Panc1 (cell line): ENCODE measurements around the gene PFKFB3. TPM values are rescaled to one million over a fixed set of nuclear protein-coding genes. Genes with fewer than 3 reads are reported as not detected.

Experiments used
- ATAC-seq: fragments of 200-7000 bp; cut with Tn5 transposase; 2 replicates; pipeline ENCODE4 v1.9.1; 2020; ENCODE audit warnings: mild to moderate bottlenecking, moderate library complexity
- BruUV-seq: library from RNA; stranded (reverse); fragments of 400-500 nt; replicated peaks from 2 replicates; lab custom pipeline; 2021; lab: Mats Ljungman, UMichigan
- CTCF ChIA-PET: fragments of 300-600 bp; sonication (Branson Sonifier 250); formaldehyde crosslinking; loops from one replicate; lab custom pipeline; 2022; ENCODE audit warnings: antibody characterized with exemption; lab: Charles Lee
- POLR2A ChIA-PET: fragments of 300-600 bp; sonication (Branson Sonifier 250); formaldehyde crosslinking; loops from one replicate; lab custom pipeline; 2022; ENCODE audit warnings: antibody characterized with exemption; lab: Charles Lee
- DNase-seq: peaks from one replicate; pipeline ENCODE4 v3.0.0-alpha.2; 2010; ENCODE audit warnings: low read depth, low spot score
- H3K27ac ChIP-seq: 2 replicates; pipeline ENCODE4 v1.5.1; 2011; ENCODE audit warnings: mild to moderate bottlenecking, low read length, inconsistent platforms
- H3K27me3 ChIP-seq: fragments of 200-500 bp; sonication (Bioruptor generic); 2 replicates; pipeline ENCODE4 v1.6.0; 2014; ENCODE audit warnings: low read length, inconsistent platforms; ENCODE audit not compliant: control insufficient read depth, insufficient read depth
- H3K36me3 ChIP-seq: fragments of 200-500 bp; sonication (Bioruptor generic); 2 replicates; pipeline ENCODE4 v1.5.1; 2014; ENCODE audit warnings: inconsistent platforms, mild to moderate bottlenecking, low read length, moderate library complexity; ENCODE audit not compliant: control insufficient read depth, insufficient read depth
- H3K4me1 ChIP-seq: 2 replicates; pipeline ENCODE4 v1.5.1; 2011; ENCODE audit warnings: inconsistent platforms, mild to moderate bottlenecking, low read length, moderate library complexity; ENCODE audit not compliant: control insufficient read depth, insufficient read depth
- H3K4me3 ChIP-seq, 2 experiments: 2 replicates each; pipeline ENCODE4 v1.5.1; 2011 to 2012; ENCODE audit warnings: low read depth in 2 of 2, low read length in 2 of 2, mild to moderate bottlenecking in 2 of 2, inconsistent platforms in 1 of 2, moderate library complexity in 1 of 2
- H3K9me3 ChIP-seq: fragments of 200-500 bp; sonication (Bioruptor generic); 2 replicates; pipeline ENCODE4 v1.5.1; 2014; ENCODE audit warnings: low read depth, mild to moderate bottlenecking, inconsistent platforms, low read length, moderate library complexity; ENCODE audit not compliant: control insufficient read depth, insufficient read depth
- POLR2AphosphoS5 ChIP-seq: IDR thresholded peaks from 2 replicates; pipeline ENCODE4 v1.6.1; 2012; ENCODE audit warnings: mild to moderate bottlenecking, low read depth, low read length, moderate library complexity
- REST ChIP-seq, 2 experiments: IDR thresholded peaks; 2 replicates each; pipeline ENCODE4 v1.6.1; 2011 to 2012; ENCODE audit warnings: low read depth in 2 of 2, control low read depth in 1 of 2, low read length in 1 of 2, mild to moderate bottlenecking in 1 of 2, moderate library complexity in 1 of 2; ENCODE audit not compliant: insufficient read depth in 1 of 2
- SIN3A ChIP-seq: IDR thresholded peaks from 2 replicates; pipeline ENCODE4 v1.6.1; 2012; ENCODE audit warnings: low read depth, mild to moderate bottlenecking, low read length, moderate library complexity, borderline replicate concordance; ENCODE audit not compliant: insufficient read depth
- TCF7L2 ChIP-seq: IDR thresholded peaks from 2 replicates; pipeline ENCODE4 v1.6.1; 2011; ENCODE audit warnings: mild to moderate bottlenecking, low read depth, low read length, inconsistent platforms
- in situ Hi-C: cut with HindIII; loops from 2 replicates; pipeline ENCODE4 v1.10.0; 2016; ENCODE audit warnings: low sequenced_read_pairs, low pct_unique_long_range_greater_than_20kb
- intact Hi-C: fragments of 100-400 bp; cut with micrococcal nuclease; formaldehyde crosslinking; loops from one replicate; pipeline ENCODE4 v1.10.0; 2022; ENCODE audit not compliant: unreplicated experiment
- total RNA-seq: library from RNA; stranded (reverse); gene quantifications from one replicate; pipeline ENCODE4 v1.2.1, GENCODE V29; 2021; ENCODE audit not compliant: unreplicated experiment
- TF ChIP-seq, protein P1 (sequence below): fragments of 450-650 bp; IDR thresholded peaks from 2 replicates; pipeline ENCODE4 v1.5.1; 2017; ENCODE audit warnings: mild to moderate bottlenecking

Gene PFKFB3
- total RNA-seq, 1 experiment from 2014 or later: 17.1 TPM

DNA sequence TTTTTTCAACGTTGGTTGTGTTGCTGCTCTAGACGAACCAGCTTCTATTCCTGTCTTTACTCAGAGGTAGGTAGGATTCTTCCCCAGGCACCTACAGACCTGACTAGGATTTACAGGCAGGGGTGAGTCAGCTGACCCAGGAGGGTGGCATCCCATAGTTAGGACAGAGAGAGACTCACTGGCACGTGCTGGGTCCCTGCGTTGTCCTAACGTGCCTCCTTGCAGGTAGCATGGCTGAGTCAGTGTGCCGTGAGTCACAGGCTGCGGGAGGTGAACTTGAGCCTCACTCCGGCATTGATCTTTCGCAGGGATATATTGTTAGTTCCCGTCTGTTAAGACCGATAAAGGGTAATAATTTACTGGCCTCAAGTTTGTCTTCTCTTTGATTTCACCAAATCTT is 96.5 kb downstream of the PFKFB3 start:
- Histone ChIP-seq H3K36me3 (no peaks in the 10 kb centered on the region), H3K9me3 (no peaks in the 10 kb centered on the region), H3K27me3 (no peaks in the 10 kb centered on the region), H3K4me1 (no peaks in the 10 kb centered on the region), H3K4me3 (no peak overlapping the region), H3K27ac (no peak overlapping the region)
- ATAC-seq (no peak; the same call in 1 of the 2 replicates), DNase-seq (peak; percentile 32)
- ChIA-PET CTCF (interaction anchor here (0.6 kb wide), 1 partner anchor 360 kb away, joined by 5 read pairs; no protein-coding TSS in a partner anchor), POLR2A (no interaction called here)
- in situ Hi-C loops (no loop called here), intact Hi-C loops (no loop called here)
- BruUV-seq: no TSS peak
- TF ChIP-seq TCF7L2 (no peak), SIN3A (no peak), POLR2AphosphoS5 (no peak), REST (IDR thresholded peaks at IDR 0.05; ENCODE audit: insufficient read depth in 1 of 2, low read depth in 2 of 2, low read length in 1 of 2) (no peak)
- TF ChIP-seq, protein P1, sequence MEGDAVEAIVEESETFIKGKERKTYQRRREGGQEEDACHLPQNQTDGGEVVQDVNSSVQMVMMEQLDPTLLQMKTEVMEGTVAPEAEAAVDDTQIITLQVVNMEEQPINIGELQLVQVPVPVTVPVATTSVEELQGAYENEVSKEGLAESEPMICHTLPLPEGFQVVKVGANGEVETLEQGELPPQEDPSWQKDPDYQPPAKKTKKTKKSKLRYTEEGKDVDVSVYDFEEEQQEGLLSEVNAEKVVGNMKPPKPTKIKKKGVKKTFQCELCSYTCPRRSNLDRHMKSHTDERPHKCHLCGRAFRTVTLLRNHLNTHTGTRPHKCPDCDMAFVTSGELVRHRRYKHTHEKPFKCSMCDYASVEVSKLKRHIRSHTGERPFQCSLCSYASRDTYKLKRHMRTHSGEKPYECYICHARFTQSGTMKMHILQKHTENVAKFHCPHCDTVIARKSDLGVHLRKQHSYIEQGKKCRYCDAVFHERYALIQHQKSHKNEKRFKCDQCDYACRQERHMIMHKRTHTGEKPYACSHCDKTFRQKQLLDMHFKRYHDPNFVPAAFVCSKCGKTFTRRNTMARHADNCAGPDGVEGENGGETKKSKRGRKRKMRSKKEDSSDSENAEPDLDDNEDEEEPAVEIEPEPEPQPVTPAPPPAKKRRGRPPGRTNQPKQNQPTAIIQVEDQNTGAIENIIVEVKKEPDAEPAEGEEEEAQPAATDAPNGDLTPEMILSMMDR: no peak

- DNase-seq: no peak
- CTCF ChIA-PET: no interaction called here
- intact Hi-C loops (no loop called here), in situ Hi-C loops (no loop called here)
- Histone ChIP-seq H3K27me3 (no peaks in the 10 kb centered on the region), H3K4me1 (no peaks in the 10 kb centered on the region), H3K36me3 (no peaks in the 10 kb centered on the region), H3K9me3 (no peaks in the 10 kb centered on the region), H3K4me3 (no peak overlapping the region), H3K27ac (no peak overlapping the region)
- ATAC-seq: no peak
- TF ChIP-seq SIN3A (no peak), TCF7L2 (no peak), REST (IDR thresholded peaks at IDR 0.05; ENCODE audit: insufficient read depth in 1 of 2, low read depth in 2 of 2, low read length in 1 of 2) (no peak), POLR2AphosphoS5 (no peak)
- TF ChIP-seq, protein P1: no peak
- BruUV-seq: no TSS peak
- POLR2A ChIA-PET: no interaction called here
Measured at GRCh38 chr10:6299743-6300105, 97.0 kb downstream of the PFKFB3 start.
